ENCODE data around the gene CRISP1.

- TF ChIP-seq POLR2A (IDR thresholded peaks at IDR 0.05) (no peak), CTCF (IDR thresholded peaks at IDR 0.05 in 4 of 5, conservative IDR thresholded peaks at IDR 0.05 in 1 of 5) (no peak)
Measured at GRCh38 chr6:49906526-49906925, 40.2 kb upstream of the CRISP1 start.

Data from gastrocnemius medialis (tissue), 4 donors.